ENCODE results near the gene LHFPL2.

DNA sequence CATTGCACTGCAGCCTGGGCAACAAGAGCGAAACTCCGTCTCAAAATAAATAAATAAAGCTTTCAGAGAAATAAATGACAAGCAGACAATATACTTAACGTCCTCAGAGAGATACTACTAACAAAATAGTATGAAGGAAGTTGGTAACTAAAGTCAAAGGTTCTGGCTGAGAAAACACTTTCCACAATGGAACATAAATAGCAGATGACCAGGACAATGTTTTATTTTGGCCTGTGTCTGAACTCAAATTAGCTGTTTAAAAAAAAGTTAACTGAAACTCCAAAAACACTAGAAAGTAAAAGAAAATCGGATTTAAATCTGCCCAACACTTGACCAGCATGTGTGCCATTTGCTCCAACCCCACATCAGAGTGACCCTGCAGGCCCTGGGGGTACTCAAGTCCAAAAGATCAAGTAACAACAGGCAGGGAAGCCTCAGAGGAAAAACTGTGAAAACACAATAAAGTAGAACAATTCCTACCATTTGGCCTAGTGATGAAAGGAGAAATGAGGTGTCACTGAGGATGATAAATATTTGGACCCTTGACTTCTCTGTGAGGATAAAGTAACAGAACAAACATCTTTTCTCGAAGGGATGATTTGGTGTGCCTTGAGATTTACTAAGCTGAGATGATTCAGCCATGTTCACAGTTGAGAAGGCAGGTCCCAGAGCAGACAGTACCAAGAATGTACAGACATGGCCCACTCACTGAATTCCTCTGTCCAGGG lies 47.7 kb downstream of the LHFPL2 start:
- TF ChIP-seq, protein P1, sequence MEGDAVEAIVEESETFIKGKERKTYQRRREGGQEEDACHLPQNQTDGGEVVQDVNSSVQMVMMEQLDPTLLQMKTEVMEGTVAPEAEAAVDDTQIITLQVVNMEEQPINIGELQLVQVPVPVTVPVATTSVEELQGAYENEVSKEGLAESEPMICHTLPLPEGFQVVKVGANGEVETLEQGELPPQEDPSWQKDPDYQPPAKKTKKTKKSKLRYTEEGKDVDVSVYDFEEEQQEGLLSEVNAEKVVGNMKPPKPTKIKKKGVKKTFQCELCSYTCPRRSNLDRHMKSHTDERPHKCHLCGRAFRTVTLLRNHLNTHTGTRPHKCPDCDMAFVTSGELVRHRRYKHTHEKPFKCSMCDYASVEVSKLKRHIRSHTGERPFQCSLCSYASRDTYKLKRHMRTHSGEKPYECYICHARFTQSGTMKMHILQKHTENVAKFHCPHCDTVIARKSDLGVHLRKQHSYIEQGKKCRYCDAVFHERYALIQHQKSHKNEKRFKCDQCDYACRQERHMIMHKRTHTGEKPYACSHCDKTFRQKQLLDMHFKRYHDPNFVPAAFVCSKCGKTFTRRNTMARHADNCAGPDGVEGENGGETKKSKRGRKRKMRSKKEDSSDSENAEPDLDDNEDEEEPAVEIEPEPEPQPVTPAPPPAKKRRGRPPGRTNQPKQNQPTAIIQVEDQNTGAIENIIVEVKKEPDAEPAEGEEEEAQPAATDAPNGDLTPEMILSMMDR (IDR thresholded peaks at IDR 0.05), result no peak
- no peak for TF ChIP-seq POLR2A (IDR thresholded peaks at IDR 0.05)

All from uterus (tissue), 2 donors.